Neuronal stem cell (in vitro differentiated cells): ENCODE data around the gene CTXND1.

Source experiments
- DNase-seq: peaks from one replicate; pipeline ENCODE4 v3.0.0-alpha.2; 2013; ENCODE audit warnings: low spot score
- H2AFZ ChIP-seq: one replicate; pipeline ENCODE4 v1.6.1; 2013; ENCODE audit warnings: mild to moderate bottlenecking, low read length, inconsistent platforms
- H2AK5ac ChIP-seq: 2 replicates; pipeline ENCODE4 v1.6.1; 2013; ENCODE audit warnings: low read depth, mild to moderate bottlenecking, inconsistent platforms, low read length, moderate library complexity, mixed read lengths
- H2BK120ac ChIP-seq: 2 replicates; pipeline ENCODE4 v1.6.1; 2013; ENCODE audit warnings: low read depth, mild to moderate bottlenecking, inconsistent platforms, low read length, moderate library complexity, mixed read lengths
- H2BK12ac ChIP-seq: one replicate; pipeline ENCODE4 v1.6.1; 2013; ENCODE audit warnings: low read length, inconsistent platforms
- H2BK15ac ChIP-seq: 2 replicates; pipeline ENCODE4 v1.6.1; 2013; ENCODE audit warnings: mild to moderate bottlenecking, low read length, inconsistent platforms, mixed read lengths
- H2BK5ac ChIP-seq: one replicate; pipeline ENCODE4 v1.6.1; 2013; ENCODE audit warnings: inconsistent platforms, mild to moderate bottlenecking, low read length, moderate library complexity
- H3K14ac ChIP-seq: one replicate; pipeline ENCODE4 v1.6.1; 2013; ENCODE audit warnings: low read length, inconsistent platforms
- H3K18ac ChIP-seq: 2 replicates; pipeline ENCODE4 v1.6.1; 2013; ENCODE audit warnings: low read length, inconsistent platforms
- H3K23ac ChIP-seq: 2 replicates; pipeline ENCODE4 v1.6.1; 2013; ENCODE audit warnings: low read depth, mild to moderate bottlenecking, mixed read lengths, low read length, inconsistent platforms; ENCODE audit not compliant: poor library complexity
- H3K27ac ChIP-seq: replicated peaks from 3 replicates; pipeline ENCODE4 v1.5.1; 2013; ENCODE audit warnings: low read length, inconsistent platforms
- H3K27me3 ChIP-seq, 3 experiments: 2 replicates each; pipeline ENCODE4 v1.6.1; 2013; ENCODE audit warnings: low read length in 3 of 3, mild to moderate bottlenecking in 2 of 3, inconsistent platforms in 1 of 3, low read depth in 1 of 3, mixed read lengths in 1 of 3, moderate library complexity in 1 of 3; ENCODE audit not compliant: control insufficient read depth in 3 of 3, insufficient read depth in 3 of 3
- H3K36me3 ChIP-seq, 2 donors: replicated peaks in 1 of 2; 2 replicates each; pipeline ENCODE4 v1.6.1; 2013; ENCODE audit warnings: low read length in 2 of 2; ENCODE audit not compliant: control insufficient read depth in 2 of 2, insufficient read depth in 2 of 2
- H3K4ac ChIP-seq: 2 replicates; pipeline ENCODE4 v1.6.1; 2013; ENCODE audit warnings: inconsistent platforms, mild to moderate bottlenecking, low read length, moderate library complexity
- H3K4me1 ChIP-seq, 2 donors: 1 replicate in 1 of 2; 2 replicates in 1 of 2; pipeline ENCODE4 v1.6.1; 2013; ENCODE audit warnings: low read length in 2 of 2, low read depth in 1 of 2; ENCODE audit not compliant: control insufficient read depth in 2 of 2, insufficient read depth in 1 of 2
- H3K4me2 ChIP-seq: one replicate; pipeline ENCODE4 v1.6.1; 2013; ENCODE audit warnings: mild to moderate bottlenecking, low read length, inconsistent platforms; ENCODE audit not compliant: insufficient read depth, poor library complexity, severe bottlenecking
- H3K4me3 ChIP-seq, 2 donors: 2 replicates each; pipeline ENCODE4 v1.5.1; 2013; ENCODE audit warnings: low read length in 2 of 2, mild to moderate bottlenecking in 2 of 2, inconsistent platforms in 1 of 2, moderate library complexity in 1 of 2
- H3K79me1 ChIP-seq: one replicate; pipeline ENCODE4 v1.6.1; 2013; ENCODE audit warnings: low read depth, mild to moderate bottlenecking, inconsistent platforms, low read length, moderate library complexity
- H3K9ac ChIP-seq: one replicate; pipeline ENCODE4 v1.6.1; 2013; ENCODE audit warnings: mild to moderate bottlenecking, low read depth, low read length, inconsistent platforms; ENCODE audit not compliant: poor library complexity
- H3K9me3 ChIP-seq, 2 donors: replicated peaks in 1 of 2; 2 replicates each; pipeline versions ENCODE3 to v1.6.1; 2013; ENCODE audit warnings: low read length in 2 of 2, mild to moderate bottlenecking in 2 of 2, inconsistent platforms in 1 of 2, low read depth in 1 of 2, mixed read lengths in 1 of 2, moderate library complexity in 1 of 2; ENCODE audit not compliant: control insufficient read depth in 2 of 2, insufficient read depth in 1 of 2
- H4K8ac ChIP-seq: one replicate; pipeline ENCODE4 v1.6.1; 2013; ENCODE audit warnings: low read depth, mild to moderate bottlenecking, inconsistent platforms, low read length, moderate library complexity
- H4K91ac ChIP-seq: one replicate; pipeline ENCODE4 v1.6.1; 2013; ENCODE audit warnings: low read length, low read depth, mild to moderate bottlenecking, inconsistent platforms; ENCODE audit not compliant: poor library complexity
- WGBS, 2 donors: extraction: QIAGEN DNeasy Blood & Tissue Kit; methylation state at CpG; one replicate each; pipeline ENCODE4 v1.1.7; 2013; ENCODE audit warnings: missing lambda C conversion rate in 2 of 2, mixed read lengths in 1 of 2; ENCODE audit not compliant: insufficient read length in 2 of 2, insufficient replicate concordance in 1 of 2; ENCODE audit errors: extremely low coverage in 2 of 2; 5-methylcytosine and 5-hydroxymethylcytosine counted together

The CTXND1 gene

DNA sequence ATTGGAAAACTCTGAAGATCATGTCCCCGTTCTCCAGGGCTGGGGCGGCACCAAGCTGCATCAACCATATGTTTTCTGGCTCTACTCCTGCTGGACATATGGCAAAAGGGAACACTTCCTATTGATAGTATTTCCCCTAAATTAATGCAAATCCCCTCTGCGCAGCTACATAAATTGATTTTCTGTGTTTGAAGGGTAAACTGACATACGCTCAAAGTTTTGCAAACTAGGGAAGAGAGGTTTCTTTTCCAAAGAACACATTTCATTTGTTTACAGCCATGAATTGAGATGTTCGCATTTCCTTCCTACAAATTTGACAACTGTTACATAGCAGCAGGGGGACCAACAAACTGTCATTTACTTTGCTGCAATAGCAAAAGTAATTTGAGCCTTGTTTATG is 35.9 kb downstream of the CTXND1 start:
- Histone ChIP-seq H2BK5ac (no peak overlapping the region), H3K18ac (no peak overlapping the region), H3K23ac (no peak overlapping the region), H3K14ac (no peak overlapping the region), H3K79me1 (no peaks in the 10 kb centered on the region), H3K4me2 (no peak overlapping the region), H2BK12ac (no peak overlapping the region), H4K8ac (no peak overlapping the region), H2AFZ (no peak overlapping the region), H3K4ac (no peak overlapping the region), H2BK120ac (no peak overlapping the region), H3K9me3 (peaks cover 0 to 2% of the 10 kb centered on the region in 2 donors), H3K9ac (no peak overlapping the region), H3K4me3 (no peak overlapping the region), H3K27ac (no peak overlapping the region), H3K27me3 (peaks cover 0 to 3% (median 0%) of the 10 kb centered on the region in 3 experiments), H2AK5ac (no peak overlapping the region), H4K91ac (no peak overlapping the region), H2BK15ac (no peak overlapping the region), H3K4me1 (no peaks in the 10 kb centered on the region), H3K36me3 (no peaks in the 10 kb centered on the region)
- no CpG with 5 or more reads among the region's 5 CpGs for WGBS, 2 donors
- no peak for DNase-seq

DNA sequence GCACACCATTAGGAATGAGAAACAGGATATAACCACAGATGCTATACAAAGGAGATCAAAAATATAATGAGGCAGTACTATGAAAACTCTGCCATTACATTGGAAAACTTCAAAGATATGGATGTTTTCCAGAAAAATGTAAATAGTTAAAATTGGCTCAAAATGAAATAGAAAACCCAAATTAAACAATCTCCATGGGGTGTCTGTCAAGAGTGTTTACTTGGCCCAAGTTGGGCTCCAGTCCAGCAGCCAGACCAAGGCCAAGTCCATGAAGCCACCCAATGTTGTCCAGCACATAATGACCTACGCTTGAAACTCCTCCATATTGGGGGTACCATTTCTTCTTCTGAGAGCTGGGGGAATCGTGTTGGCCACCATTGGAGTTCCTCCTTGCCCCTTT is 37.1 kb downstream of the CTXND1 start:
- no peaks in the 10 kb centered on the region for H3K36me3 ChIP-seq
- H3K4me2 ChIP-seq: no peak overlapping the region
- H2BK120ac ChIP-seq: no peak overlapping the region
- H2BK5ac ChIP-seq: no peak overlapping the region
- no peak overlapping the region for H4K8ac ChIP-seq
- H3K18ac ChIP-seq: no peak overlapping the region
- no peak overlapping the region for H3K4me3 ChIP-seq
- no peak overlapping the region for H3K4ac ChIP-seq
- no peak overlapping the region for H3K9ac ChIP-seq
- WGBS, 2 donors: no CpG with 5 or more reads among the region's 2 CpGs
- H3K4me1 ChIP-seq: no peaks in the 10 kb centered on the region
- peaks cover 0 to 10% (median 0%) of the 10 kb centered on the region in 3 experiments for H3K27me3 ChIP-seq
- no peaks in the 10 kb centered on the region for H3K79me1 ChIP-seq
- H3K27ac ChIP-seq: no peak overlapping the region
- DNase-seq: no peak
- no peak overlapping the region for H2BK15ac ChIP-seq
- H3K14ac ChIP-seq: no peak overlapping the region
- H2AFZ ChIP-seq: no peak overlapping the region
- no peak overlapping the region for H3K23ac ChIP-seq
- H3K9me3 ChIP-seq: peaks cover 0 to 2% of the 10 kb centered on the region in 2 donors
- no peak overlapping the region for H2AK5ac ChIP-seq
- H4K91ac ChIP-seq: no peak overlapping the region
- H2BK12ac ChIP-seq: no peak overlapping the region

GRCh38 chr15:80211976-80212375 is 40.0 kb downstream of the CTXND1 start:
- Histone ChIP-seq H4K8ac (no peak overlapping the region), H3K36me3 (no peaks in the 10 kb centered on the region), H2BK120ac (no peak overlapping the region), H3K9me3 (peaks cover 0 to 2% of the 10 kb centered on the region in 2 donors), H3K27ac (no peak overlapping the region), H3K23ac (no peak overlapping the region), H3K9ac (no peak overlapping the region), H3K4ac (no peak overlapping the region), H3K18ac (no peak overlapping the region), H3K14ac (no peak overlapping the region), H2BK5ac (no peak overlapping the region), H3K4me3 (no peak overlapping the region), H2AK5ac (no peak overlapping the region), H3K79me1 (no peaks in the 10 kb centered on the region), H3K27me3 (peaks cover 0 to 15% (median 0%) of the 10 kb centered on the region in 3 experiments), H2BK12ac (no peak overlapping the region), H2BK15ac (no peak overlapping the region), H2AFZ (no peak overlapping the region), H3K4me2 (no peak overlapping the region), H3K4me1 (peaks cover 0 to 8% of the 10 kb centered on the region in 2 donors), H4K91ac (no peak overlapping the region)
- no peak for DNase-seq
- no CpG with 5 or more reads among the region's 1 CpG for WGBS, 2 donors

DNA sequence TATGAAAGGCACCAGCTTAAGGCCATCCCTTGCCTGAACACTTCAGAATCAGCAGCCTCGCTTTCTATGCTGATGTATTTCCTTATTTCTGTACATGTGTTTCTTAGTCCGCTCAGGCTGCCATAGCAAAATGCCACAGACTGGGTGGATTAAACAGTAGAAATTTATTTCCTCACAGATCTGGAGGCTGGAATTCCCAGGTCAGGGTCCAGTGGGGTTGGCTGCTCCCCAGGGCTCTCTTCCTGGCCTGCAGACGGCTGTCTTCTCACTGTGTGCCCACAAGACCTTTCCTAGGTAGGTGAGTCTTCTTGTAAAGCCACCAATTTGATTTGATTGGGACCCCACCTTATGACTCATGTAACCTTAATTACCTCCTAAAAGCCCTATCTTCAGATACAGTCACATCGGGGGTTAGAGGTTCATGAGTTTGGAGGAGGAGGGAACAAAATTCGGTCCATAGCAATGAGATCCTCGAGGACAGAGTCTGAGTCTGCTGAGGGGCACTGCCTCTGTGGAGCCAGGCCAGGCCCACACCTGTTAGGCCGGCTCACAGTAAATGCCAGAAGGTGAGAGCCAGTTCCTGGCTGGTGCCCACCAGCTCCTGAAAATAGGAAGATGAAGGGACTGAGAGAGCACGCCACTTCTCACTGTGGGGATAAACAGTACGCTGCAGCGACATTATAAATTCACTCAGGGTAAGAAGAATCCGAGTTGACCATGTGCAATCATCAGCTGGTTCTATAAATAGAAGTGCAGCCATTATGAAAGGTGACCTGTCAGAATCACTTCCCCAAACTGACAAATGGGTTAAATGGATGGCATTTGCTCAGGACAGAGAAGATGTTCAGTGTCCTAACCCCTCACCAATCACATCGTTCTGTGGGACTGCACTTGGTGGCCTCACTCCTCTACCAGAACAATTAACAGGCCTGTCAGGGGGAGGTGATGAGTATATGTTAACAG is 41.1 kb downstream of the CTXND1 start:
- Histone ChIP-seq H4K8ac (no peak overlapping the region), H3K79me1 (no peaks in the 10 kb centered on the region), H3K4me1 (peaks cover 0 to 8% of the 10 kb centered on the region in 2 donors), H2BK12ac (no peak overlapping the region), H3K27ac (no peak overlapping the region), H3K4me2 (no peak overlapping the region), H4K91ac (no peak overlapping the region), H3K9me3 (peaks cover 0 to 2% of the 10 kb centered on the region in 2 donors), H3K4ac (no peak overlapping the region), H3K18ac (no peak overlapping the region), H3K9ac (no peak overlapping the region), H3K36me3 (no peaks in the 10 kb centered on the region), H2BK120ac (no peak overlapping the region), H2BK15ac (no peak overlapping the region), H2AK5ac (no peak overlapping the region), H2AFZ (no peak overlapping the region), H3K27me3 (peaks cover 0 to 15% (median 0%) of the 10 kb centered on the region in 3 experiments), H3K23ac (no peak overlapping the region), H2BK5ac (no peak overlapping the region), H3K4me3 (no peak overlapping the region), H3K14ac (no peak overlapping the region)
- no peak for DNase-seq
- no CpG with 5 or more reads among the region's 12 CpGs for WGBS, 2 donors
